Aorta (tissue), 5 donors: ENCODE measurements around the gene RRP15. TPM values are rescaled to one million over a fixed set of nuclear protein-coding genes. Genes with fewer than 3 reads are reported as not detected.

ENCODE experiments used
- ATAC-seq: fragments of 200-7000 bp; cut with Tn5 transposase; one replicate; pipeline ENCODE4 v1.9.1; 2022; ENCODE audit warnings: moderate library complexity; ENCODE audit not compliant: low FRiP score
- DNase-seq, 2 donors: peaks; one replicate each; pipeline ENCODE4 v3.0.0-alpha.2; 2020
- H3K27ac ChIP-seq, 2 donors: one replicate each; pipeline ENCODE4 v1.5.1; 2013; ENCODE audit warnings: low read length in 2 of 2, mild to moderate bottlenecking in 2 of 2, moderate library complexity in 2 of 2, control low read depth in 1 of 2, inconsistent platforms in 1 of 2, low read depth in 1 of 2
- H3K27me3 ChIP-seq, 2 donors: one replicate each; pipeline ENCODE4 v1.6.1; 2013; ENCODE audit warnings: control low read depth in 1 of 2, low read length in 1 of 2, mild to moderate bottlenecking in 1 of 2, moderate library complexity in 1 of 2; ENCODE audit not compliant: insufficient read depth in 2 of 2, control insufficient read depth in 1 of 2
- H3K36me3 ChIP-seq, 2 donors: one replicate each; pipeline ENCODE4 v1.6.1; 2013; ENCODE audit warnings: control low read depth in 1 of 2, low read length in 1 of 2, mild to moderate bottlenecking in 1 of 2; ENCODE audit not compliant: insufficient read depth in 2 of 2, control insufficient read depth in 1 of 2
- H3K4me1 ChIP-seq, 2 donors: one replicate each; pipeline ENCODE4 v1.6.1; 2013; ENCODE audit warnings: low read length in 2 of 2, control low read depth in 1 of 2, mild to moderate bottlenecking in 1 of 2, moderate library complexity in 1 of 2; ENCODE audit not compliant: insufficient read depth in 2 of 2, control insufficient read depth in 1 of 2
- H3K4me3 ChIP-seq, 2 donors: one replicate each; pipeline ENCODE4 v1.5.1; 2013; ENCODE audit warnings: low read length in 2 of 2, control low read depth in 1 of 2, mild to moderate bottlenecking in 1 of 2
- H3K9me3 ChIP-seq: one replicate; pipeline ENCODE4 v1.6.1; 2013; ENCODE audit warnings: mild to moderate bottlenecking, low read length; ENCODE audit not compliant: control insufficient read depth
- WGBS, 2 donors: extraction: QIAGEN DNeasy Blood & Tissue Kit; methylation state at CpG; one replicate each; pipeline ENCODE4 v1.1.7; 2013; 5-methylcytosine and 5-hydroxymethylcytosine counted together
- intact Hi-C, 2 donors: fragments of 100-400 bp; cut with DNase I; formaldehyde crosslinking; loops; one replicate each; pipeline versions ENCODE4 v1.14.2 to v1.15.0; 2022
- polyA plus RNA-seq, 2 donors: library from polyadenylated mRNA; stranded (reverse); fragments of 200-250 nt; gene quantifications; one replicate each; pipeline ENCODE4 v1.2.3, GENCODE V29; 2013
- total RNA-seq, 2 donors: library from RNA; stranded (reverse); fragmentation: NEBNext Ultra II Directional; extraction: Animal tissue kit (Norgen Biotek cat#: 25700); gene quantifications; one replicate each; pipeline ENCODE4 v1.2.1, GENCODE V29; 2021
- donor health status: healthy with polysubstance abuse.
- donor health status: Bipolar disorder and iron deficiency.
- donor health status: DM: no; HTN: no; CAD: no.
- donor health status: DM: no; HTN: no; CAD: no.
- donor health status: DM: yes; HTN: yes; CAD: no.

The RRP15 gene
- total and polyA plus RNA-seq, 4 donors: 2.0 to 19.9 (median 9.9) TPM

- no peaks in the 10 kb centered on the region for H3K36me3 ChIP-seq
- H3K9me3 ChIP-seq: no peaks in the 10 kb centered on the region
- H3K27me3 ChIP-seq: no peaks in the 10 kb centered on the region
- no peak overlapping the region for H3K27ac ChIP-seq
- DNase-seq (no peak), ATAC-seq (no peak)
- H3K4me1 ChIP-seq: no peaks in the 10 kb centered on the region
- WGBS, 2 donors: 98 to 100% methylated on average over 1 of the region's 1 CpG
- H3K4me3 ChIP-seq: no peak overlapping the region
- intact Hi-C loops: no loop called here
Measured at GRCh38 chr1:218301217-218301616, 16.1 kb downstream of the RRP15 start.

DNA sequence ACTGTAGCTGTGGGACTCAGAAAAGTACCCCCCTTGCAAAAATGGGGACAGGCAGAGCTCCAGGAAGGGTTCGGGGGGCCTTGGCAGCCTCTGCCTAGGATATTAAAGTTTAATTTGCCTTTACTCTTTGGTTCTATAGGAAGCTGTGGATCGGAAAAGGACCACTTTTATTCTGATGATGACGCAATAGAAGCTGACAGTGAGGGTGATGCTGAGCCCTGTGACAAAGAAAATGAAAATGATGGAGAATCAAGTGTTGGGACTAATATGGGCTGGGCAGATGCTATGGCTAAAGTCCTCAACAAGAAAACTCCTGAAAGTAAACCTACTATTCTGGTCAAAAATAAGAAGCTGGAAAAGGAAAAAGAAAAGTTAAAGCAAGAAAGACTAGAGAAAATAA, 17.1 kb downstream of the RRP15 start:
- intact Hi-C loops: no loop called here
- 93% methylated on average over 3 of the region's 3 CpGs for WGBS, 2 donors
- Histone ChIP-seq H3K27ac (no peak overlapping the region), H3K4me1 (no peaks in the 10 kb centered on the region), H3K36me3 (no peaks in the 10 kb centered on the region), H3K27me3 (no peaks in the 10 kb centered on the region), H3K9me3 (no peaks in the 10 kb centered on the region), H3K4me3 (no peak overlapping the region)
- DNase-seq: no peak
- no peak for ATAC-seq

- no peaks in the 10 kb centered on the region for H3K27me3 ChIP-seq
- H3K27ac ChIP-seq: no peak overlapping the region
- intact Hi-C loops: no loop called here
- no peaks in the 10 kb centered on the region for H3K9me3 ChIP-seq
- H3K36me3 ChIP-seq: no peaks in the 10 kb centered on the region
- ATAC-seq: no peak
- no peak overlapping the region for H3K4me3 ChIP-seq
- DNase-seq: no peak
- H3K4me1 ChIP-seq: no peaks in the 10 kb centered on the region
Measured at GRCh38 chr1:218303176-218303879, 18.2 kb downstream of the RRP15 start.

DNA sequence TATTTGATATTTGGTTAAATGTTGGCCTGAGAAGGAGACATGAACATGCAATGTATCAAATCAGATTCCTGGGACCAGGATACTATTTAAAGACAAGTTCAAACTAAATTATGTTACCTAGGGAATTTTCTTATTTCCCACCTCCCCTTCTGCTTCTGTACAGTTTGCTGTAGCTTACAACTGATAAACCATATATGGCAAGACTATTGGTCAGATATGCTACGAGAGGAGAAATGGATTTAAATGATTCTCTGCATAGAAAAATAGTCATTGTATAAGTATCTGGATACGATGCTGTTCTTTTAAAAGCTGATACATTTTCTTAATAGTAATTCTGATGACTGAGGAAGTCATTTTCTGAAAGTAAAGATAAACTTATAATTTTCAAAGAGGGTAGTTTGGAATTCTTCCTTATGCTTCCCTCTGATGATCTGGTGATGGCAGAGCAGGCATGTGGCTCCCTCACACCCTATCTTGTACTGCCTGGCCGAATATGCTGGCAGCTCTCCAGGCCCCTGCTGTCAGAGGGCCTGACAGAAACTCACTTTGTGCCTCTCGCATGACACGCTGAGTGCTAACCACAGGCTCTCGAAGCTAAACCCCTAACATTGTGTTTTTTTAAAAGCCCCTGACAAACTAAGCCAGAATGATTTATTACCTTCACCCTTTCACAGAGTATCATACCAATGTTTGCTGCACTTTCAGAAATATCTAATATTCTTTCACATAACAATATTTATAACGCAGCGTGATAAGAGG, 19.4 kb downstream of the RRP15 start:
- no peak for DNase-seq
- Histone ChIP-seq H3K27me3 (no peaks in the 10 kb centered on the region), H3K36me3 (no peaks in the 10 kb centered on the region), H3K4me3 (no peak overlapping the region), H3K4me1 (no peaks in the 10 kb centered on the region), H3K27ac (no peak overlapping the region), H3K9me3 (no peaks in the 10 kb centered on the region)
- 71 to 72% methylated on average over 8 of the region's 8 CpGs for WGBS, 2 donors
- intact Hi-C loops: no loop called here
- ATAC-seq: no peak

DNA sequence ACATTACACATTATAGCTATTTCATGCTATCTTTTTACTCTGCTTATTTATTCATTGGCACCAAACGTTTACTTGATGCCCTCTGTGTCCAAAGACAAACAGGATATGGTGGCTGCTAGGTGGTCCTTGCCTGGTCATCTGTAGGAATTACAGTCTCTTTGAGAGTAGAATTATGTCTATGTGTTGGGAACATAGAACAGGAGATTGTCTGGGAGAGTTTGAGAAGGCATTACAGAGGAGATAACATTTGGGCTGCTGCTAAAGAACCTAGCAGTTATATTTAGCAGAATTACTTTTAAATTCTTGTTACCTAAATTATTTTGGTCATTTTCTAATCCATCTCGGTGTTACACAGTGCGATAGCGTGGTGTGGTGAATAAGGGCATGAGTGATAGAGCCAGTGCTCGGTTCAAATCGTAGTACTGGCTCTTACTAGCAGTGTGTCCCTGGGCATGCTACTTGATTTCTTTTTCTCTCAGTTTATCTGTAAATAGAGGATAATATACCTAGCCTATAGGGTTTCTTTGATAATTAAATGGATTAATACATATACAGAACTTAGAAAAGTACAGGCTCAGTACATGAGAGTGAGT, 20.5 kb downstream of the RRP15 start:
- H3K4me3 ChIP-seq: no peak overlapping the region
- intact Hi-C loops: no loop called here
- H3K4me1 ChIP-seq: no peaks in the 10 kb centered on the region
- H3K27ac ChIP-seq: no peak overlapping the region
- H3K9me3 ChIP-seq: no peaks in the 10 kb centered on the region
- WGBS, 2 donors: 78 to 82% methylated on average over 6 of the region's 6 CpGs
- H3K27me3 ChIP-seq: no peaks in the 10 kb centered on the region
- no peaks in the 10 kb centered on the region for H3K36me3 ChIP-seq
- ATAC-seq: no peak
- no peak for DNase-seq

DNA sequence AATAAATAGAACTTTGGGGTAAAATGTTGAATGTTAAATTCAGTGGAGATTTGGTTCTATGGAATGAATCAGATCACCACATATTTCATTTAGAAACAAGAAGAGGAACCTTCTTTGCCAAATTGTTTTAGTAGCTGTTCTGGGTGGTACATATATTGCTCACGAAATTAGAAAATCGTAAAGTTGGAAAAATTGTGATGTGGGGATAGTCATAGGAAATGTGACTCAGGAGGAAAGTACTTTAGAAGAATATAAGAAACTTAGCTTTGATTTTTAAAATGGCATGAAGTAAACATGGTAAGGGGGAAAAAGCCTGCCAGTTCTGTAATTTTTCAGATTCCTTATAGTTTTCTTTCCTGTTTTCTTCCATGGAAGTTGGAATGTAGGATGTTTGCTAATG, 27.4 kb downstream of the RRP15 start:
- no peaks in the 10 kb centered on the region for H3K27me3 ChIP-seq
- intact Hi-C loops: no loop called here
- ATAC-seq (no peak), DNase-seq (no peak)
- WGBS, 2 donors: 88 to 95% methylated on average over 2 of the region's 2 CpGs
- no peaks in the 10 kb centered on the region for H3K4me1 ChIP-seq
- H3K27ac ChIP-seq: no peak overlapping the region
- H3K9me3 ChIP-seq: no peaks in the 10 kb centered on the region
- no peak overlapping the region for H3K4me3 ChIP-seq
- no peaks in the 10 kb centered on the region for H3K36me3 ChIP-seq

- Histone ChIP-seq H3K9me3 (no peaks in the 10 kb centered on the region), H3K4me3 (no peak overlapping the region), H3K36me3 (no peaks in the 10 kb centered on the region), H3K27ac (no peak overlapping the region), H3K27me3 (no peaks in the 10 kb centered on the region), H3K4me1 (no peaks in the 10 kb centered on the region)
- intact Hi-C loops: no loop called here
- DNase-seq (no peak), ATAC-seq (no peak)
- WGBS, 2 donors: 89 to 93% methylated on average over 3 of the region's 3 CpGs
Measured at GRCh38 chr1:218314316-218314715, 29.2 kb downstream of the RRP15 start.

DNA sequence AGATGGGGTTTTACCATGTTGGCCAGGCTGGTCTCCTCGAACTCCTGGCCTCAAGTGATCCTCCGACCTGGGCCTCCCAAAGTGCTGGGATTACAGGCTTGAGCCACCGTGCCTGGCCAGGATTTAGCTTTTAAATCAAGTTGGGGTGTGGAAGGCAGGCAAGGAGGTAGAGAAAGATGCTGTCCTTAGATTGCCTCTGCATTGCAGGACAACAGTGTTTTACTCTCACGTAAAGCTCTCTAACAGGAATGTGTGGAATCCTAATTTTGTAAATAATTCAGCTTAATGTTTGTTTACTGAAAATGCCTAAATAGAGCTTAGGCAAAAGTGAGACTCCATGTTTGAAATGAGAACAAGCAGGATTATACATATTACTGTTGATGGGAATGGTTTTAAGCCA, 30.5 kb downstream of the RRP15 start:
- Histone ChIP-seq H3K36me3 (no peaks in the 10 kb centered on the region), H3K4me1 (no peaks in the 10 kb centered on the region), H3K27ac (no peak overlapping the region), H3K4me3 (no peak overlapping the region), H3K9me3 (no peaks in the 10 kb centered on the region), H3K27me3 (no peaks in the 10 kb centered on the region)
- ATAC-seq (no peak), DNase-seq (no peak)
- intact Hi-C loops: no loop called here
- WGBS, 2 donors: 90% methylated on average over 4 of the region's 4 CpGs

DNA sequence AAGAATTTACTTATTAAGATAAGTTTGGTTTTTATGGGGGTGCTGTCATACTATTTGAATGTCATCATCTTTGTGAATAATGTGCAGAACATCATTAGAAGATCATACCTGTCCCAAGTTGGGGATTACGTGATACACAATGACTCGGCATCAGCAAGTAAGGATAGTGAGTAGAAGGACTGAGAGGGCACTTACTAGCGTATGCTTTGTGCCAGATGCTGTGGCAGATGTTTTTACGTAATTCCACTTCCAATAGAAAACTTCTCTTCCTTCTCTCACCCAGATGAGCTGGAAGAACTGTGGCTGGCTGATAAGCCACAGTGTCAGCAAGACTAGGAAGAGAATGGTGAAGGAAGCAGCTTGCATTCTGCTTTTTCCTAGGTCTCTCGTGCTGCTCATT, 32.0 kb downstream of the RRP15 start:
- 87 to 89% methylated on average over 5 of the region's 5 CpGs for WGBS, 2 donors
- DNase-seq: no peak
- no peak for ATAC-seq
- Histone ChIP-seq H3K27ac (no peak overlapping the region), H3K4me1 (no peaks in the 10 kb centered on the region), H3K4me3 (no peak overlapping the region), H3K27me3 (no peaks in the 10 kb centered on the region), H3K9me3 (no peaks in the 10 kb centered on the region), H3K36me3 (no peaks in the 10 kb centered on the region)
- intact Hi-C loops: no loop called here
